ENCODE measurements around the gene PPARGC1A.

The PPARGC1A gene

DNA sequence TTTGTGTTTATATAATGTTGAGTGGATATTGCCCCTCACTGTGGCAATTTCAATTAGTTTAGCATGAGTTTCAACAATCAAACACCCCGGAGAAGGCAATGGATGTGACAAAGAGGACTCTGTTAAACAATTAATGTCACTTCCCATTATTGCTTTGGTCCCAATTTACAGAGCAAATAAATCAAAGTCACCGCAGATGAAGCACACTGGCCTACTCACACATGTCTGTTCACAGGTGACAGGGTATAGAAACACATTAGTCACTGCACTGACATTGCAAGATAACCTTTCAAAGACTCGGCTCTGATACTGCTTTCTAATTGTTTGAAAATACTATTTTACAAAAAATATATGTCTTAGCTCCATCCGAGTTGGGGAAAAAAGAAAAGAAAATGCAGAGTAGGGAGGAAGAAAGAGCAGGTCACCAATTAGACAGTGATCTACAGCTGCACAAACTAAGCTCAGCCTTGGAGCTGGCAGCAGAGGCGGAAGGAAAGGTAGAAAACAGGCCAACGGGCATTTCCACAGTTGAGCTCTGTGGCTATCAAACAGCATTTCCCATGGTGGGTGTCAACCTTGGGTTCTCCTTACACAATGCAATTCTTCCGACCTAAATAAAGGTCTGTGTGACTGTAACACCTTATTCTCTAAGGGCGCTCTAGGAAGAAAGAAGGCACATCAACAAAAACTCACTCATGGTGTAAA, 53.9 kb downstream of the PPARGC1A start:
- no peak for DNase-seq

DNA sequence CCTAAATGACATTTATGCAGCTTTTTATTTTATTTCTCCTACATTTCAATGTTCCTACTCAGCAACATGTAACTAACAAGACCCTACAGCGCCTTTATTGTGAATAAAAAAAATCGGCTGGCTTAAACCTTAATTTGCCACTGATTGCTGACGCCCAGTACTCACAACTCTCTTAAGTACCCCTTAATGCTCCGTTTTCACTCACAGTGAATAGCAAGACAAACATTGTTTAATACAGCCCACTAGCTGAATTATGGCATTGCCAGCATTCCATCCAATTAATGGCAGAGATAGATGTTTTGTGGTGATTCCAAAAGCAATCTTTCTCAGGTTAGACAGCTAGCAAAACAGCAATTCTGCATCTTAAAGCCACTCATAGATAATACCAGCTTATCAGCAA, 61.1 kb downstream of the PPARGC1A start:
- no peak for DNase-seq

DNA sequence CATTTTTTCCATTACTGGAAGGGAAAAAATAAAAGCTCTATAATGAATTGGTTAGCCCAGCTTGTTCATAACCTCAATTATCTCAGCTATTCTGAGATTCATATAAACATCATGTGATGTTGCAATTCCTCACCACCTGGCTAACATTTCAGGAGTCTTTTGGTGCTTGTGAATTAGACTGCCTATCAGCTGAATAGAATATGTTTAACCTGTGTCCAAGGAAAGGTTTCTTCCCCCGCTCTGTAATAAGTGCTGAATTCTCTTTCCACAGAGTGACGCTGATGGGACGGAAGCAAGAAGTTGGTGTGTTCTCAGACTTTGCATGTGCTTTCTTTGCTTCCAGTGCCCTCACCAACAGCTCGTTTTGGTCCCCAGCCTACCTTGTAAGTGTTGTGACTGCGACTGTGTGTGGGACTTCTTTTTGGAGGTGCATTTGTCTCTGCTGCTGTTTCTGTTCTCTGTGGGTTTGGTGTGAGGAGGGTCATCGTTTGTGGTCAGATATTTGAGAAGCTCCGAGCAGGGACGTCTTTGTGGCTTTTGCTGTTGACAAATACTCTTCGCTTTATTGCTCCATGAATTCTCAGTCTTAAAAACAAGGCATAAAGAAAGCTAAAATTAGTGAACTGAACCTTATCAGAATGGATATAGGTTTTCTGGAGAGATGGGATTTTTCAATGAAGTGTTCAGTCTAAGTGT, 61.7 kb downstream of the PPARGC1A start:
- DNase-seq: no peak

DNA sequence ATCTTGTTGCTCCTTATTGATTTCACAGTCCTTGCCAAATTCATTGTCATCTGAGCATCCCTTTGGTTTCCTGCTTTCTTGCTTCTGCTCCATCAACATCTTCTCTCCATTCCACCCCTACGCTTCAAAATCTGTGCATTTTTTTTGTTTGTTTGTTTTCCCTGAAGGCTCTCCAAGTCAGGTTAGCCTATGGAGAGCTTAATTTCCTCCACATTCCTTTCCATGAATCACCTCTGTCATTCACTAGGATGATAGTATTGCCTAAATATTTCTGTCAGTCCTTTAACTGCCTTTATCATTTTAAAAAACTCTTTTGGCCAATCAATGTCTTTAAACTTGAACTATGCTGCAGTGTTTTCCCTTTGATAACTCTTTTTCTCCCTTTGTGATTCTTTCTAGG, 67.7 kb downstream of the PPARGC1A start:
- DNase-seq: no peak

DNA sequence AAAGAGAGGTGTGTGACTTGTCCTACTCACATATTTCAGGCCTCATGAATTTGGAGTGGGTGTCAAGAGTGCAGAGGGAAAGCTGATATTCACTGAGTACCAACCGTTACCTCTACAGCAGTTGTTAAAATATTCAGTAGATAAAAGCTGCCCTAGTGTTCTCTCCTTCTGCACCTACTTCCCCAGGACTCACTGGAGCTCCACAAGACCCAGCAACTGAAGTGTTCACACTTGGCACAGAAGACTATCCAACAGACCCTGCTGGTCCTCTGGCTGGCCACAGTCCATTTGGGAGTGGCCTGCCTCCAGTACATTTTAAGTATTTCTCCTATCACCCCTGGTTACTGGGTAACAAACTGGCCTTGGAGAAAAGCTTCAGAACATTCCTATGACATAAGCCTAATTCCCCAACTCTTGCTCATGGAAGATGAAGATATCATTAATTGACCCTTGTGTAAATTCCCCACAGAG, 70.8 kb downstream of the PPARGC1A start:
- DNase-seq: no peak

DNA sequence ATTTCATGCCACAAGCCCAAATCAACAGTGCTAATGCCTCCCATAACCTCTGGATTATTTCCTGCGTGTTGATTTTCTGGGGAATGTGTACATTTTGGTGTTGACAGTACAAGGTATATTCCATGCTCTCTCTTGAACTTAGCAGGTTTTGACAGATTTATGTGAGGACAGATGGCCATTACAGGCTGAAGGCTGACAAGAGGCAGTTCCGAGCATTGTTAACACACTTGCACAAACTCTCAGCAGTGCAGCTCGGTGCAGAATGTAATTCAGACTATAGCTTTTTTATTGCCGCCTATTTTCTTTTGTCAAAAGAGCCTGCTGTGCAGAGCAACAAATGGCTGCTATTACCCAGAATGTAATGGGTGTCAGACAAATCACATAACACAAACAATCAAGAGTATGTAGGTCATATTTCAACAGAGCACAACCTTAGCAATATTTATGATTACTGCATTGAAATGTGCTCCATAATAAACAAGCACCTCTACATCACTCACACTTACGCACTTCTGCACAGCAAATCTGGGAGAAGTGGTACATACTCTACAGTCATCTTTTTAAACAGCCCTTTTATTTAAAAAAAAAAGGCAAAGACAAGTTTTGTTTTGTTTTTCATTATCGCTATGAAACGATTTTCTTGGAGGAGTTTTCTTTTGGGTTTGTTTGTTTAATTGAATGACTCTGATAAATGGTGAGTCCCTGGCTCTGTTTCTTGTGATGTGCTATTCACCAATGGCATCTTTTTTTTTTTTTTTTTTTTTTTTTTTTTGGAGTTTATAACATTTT, 71.6 kb downstream of the PPARGC1A start:
- no peak for DNase-seq

DNA sequence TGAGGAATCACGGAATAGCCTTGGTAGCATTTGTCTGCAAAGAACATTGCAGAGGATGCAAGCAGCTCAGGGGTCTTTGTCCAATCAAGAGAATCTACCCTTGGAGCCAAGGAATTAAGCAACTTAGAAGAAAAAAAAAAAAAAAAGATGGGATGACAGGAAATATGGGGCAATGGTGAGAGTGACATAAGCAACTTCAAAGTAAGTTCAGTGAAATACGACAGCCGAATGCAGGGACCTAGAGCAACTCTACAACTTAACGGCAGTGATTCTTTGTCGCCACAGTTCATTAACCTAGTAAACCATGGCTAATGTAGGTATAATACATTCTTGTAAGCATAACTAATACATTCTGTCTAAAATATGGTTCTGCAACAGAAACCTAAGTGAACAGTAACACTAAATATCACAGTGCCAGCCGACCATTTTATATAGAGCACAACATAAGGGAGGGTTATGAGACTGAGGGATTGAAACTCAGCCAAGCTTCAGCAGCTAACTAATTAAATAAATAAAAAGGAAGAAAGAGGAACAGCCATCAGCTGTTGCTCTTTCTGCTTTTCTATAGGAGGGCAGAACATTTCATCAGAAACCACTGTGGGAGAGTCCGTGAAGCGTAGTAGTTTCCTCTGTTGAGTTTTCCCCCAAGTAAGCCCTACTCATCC, 74.7 kb downstream of the PPARGC1A start:
- DNase-seq: no peak

DNA sequence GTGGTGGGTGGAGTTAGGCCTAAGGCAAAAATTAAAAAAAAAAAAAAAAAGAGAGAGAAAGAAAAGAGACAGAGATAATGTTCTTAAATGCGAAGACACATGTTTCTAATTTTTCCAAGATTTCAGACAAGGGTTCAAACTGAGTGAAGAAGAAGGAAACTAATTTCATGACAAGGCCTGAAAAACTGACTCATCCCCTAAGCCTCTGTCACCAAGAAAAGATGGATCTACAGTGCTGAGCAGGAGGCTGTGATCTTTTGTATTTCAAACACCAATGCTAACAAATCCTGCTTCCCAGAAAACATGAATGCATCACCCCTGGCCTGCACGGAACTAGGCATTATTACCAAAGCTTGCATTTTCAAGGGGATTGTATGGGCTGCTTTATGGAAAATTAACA, 75.3 kb downstream of the PPARGC1A start:
- no peak for DNase-seq

DNA sequence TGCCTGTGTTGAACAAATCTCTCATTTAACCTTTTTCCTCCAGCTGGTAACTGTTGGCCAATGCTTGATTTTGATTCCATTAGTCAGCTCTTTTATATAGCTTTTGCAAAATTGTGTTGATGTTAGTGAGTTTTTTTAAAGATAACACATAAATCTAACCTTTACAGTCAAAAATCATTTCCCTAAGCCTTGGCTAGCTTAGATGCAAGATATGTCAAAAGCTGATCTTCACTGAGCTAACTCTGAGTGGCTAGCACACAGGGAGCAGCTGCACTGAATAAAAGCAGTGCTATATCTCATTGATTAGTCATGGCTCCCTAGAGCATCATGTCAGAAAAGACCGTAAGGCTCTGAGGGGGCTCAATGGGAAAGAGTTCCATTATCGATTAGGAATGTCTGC, 78.7 kb downstream of the PPARGC1A start:
- no peak for DNase-seq

DNA sequence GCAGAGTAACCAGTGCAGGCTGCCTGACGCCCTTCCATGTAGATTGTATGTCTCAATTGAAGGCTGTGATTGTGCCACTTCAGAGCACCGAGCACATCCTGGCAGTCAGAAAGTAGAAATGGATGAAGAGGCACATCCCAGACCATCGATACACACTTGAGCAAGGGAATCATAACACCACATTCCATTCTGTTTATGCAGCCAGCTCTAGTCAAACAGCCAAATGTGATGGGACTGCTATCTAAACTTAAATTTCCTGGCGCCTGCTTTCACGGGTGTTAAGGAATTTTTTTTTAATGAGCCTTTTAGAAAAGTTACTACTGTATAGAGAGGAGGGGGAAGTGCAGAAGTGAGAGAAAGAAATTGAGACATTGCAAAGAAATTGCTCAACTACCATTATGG, 84.4 kb downstream of the PPARGC1A start:
- no peak for DNase-seq

DNA sequence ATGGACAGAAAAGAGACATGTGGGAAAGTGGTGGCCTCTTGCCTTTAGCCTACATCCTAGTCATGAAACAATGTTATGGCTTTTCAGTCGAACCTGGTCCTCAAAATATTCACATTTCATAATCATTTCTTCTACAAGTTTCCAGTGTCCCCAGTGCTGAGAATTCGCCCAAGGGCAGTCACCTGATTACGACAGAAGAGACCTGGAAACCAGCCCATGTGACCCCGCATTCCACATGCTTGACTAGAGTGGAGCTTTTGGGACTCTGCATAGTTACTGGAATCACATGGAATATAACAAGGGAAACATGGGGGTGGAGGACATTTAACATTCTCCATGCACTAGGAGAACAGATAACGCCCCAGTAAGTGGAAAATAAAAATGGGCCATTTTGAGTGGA, 100.1 kb downstream of the PPARGC1A start:
- DNase-seq: no peak

DNA sequence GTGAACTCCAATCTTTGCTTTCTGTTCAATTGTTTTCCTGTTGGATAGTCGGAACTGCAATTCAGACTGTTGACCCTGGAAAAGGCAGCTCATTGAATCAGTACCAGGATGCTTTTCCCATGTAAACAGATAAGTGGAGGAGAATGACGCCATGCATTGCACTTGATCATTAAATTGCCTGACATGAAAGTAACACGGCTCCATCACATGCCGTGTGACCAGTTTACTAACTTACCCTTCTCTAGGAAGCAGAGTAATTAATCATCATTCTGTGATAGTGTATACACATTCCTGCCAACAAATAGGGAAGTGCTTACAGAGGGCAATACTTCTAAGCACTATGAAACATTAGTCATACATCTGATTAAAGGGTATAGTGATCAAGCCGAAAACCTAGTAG, 101.4 kb downstream of the PPARGC1A start:
- no peak for DNase-seq

DNA sequence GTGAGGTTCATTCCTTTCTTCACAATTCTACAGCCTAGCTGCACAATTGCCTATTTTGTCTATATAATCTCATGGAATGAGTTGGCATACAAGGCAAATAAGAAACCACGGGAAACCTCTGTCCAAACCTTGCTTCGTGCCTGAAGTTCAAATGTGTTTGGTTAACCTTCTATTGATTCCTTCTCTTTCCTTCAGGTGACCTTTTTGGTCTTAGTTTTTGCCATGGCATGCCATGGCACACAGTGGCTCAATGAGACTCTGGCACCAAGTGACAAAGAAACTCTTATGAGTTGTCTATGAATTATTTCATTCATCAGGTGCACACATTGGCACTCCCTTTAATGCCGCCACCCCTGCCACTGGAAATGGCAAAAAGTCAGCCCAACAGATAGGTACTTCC, 101.8 kb downstream of the PPARGC1A start:
- no peak for DNase-seq

DNA sequence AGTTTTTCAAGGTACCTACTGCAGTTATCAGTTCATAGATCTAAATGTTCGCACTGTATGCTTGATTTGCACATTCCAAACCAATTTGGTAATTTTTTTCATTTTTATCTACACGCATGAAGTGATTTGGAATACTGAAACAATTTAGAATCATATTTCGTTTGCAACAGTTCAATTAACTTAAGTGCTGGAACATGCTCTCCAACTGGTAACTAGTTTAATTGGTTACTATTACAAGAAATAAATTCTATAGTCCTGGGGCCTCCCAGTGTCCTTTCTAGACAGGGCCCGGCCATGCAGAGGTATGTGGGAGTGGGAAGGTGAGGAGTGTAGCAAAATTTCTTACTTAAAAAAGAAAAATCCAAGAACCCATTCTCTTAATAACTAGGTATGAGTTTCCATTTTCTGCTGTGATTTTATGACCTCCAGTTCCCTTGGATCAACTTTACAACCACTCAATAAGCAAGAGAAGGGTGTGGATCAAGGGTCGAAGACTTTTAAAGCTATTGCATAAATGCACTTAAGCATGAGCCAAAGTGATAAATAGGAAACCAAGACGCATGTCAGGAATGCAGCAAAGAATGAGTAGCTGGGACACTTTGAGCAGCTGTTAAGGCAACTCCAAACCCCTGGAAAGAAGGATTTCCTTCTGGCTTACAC, 106.9 kb downstream of the PPARGC1A start:
- no peak for DNase-seq

DNA sequence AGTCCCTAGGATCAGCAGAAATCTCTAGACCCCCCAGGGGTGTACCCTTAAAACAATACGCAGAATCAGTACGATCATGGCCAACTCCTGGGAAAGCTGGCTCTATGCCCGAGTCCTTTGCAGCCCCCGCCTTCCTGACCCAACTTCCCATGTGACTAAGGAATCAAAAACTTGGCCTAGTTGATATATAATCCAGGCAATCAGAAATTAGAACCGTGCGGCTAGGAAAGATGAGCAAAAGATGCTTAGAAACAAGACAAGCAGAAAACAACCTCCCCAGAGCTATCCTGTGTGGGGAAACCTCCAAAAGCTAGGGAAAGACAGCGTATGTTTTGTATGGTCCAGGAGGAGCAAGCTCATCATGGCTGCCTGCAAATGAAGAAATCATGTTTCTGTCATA, 110.0 kb downstream of the PPARGC1A start:
- no peak for DNase-seq

DNA sequence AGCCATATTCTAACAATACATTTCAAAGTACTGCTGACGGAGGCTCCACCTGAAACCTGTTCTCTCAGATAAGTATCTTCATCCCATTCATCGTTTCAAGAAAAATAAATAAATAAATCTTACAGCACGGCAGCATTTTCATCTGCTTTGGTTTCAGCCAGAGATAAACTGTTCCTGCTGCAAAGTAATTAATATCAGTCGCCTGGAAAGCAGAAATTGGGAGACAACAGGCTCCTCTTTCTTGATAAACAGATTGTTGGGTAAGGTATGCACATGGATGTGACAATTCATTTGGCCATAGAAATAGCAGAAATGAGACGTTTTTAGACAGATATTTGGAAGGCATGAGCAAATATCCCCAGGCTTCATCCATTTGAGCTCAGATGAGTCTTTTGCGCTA, 110.4 kb downstream of the PPARGC1A start:
- DNase-seq: no peak

DNA sequence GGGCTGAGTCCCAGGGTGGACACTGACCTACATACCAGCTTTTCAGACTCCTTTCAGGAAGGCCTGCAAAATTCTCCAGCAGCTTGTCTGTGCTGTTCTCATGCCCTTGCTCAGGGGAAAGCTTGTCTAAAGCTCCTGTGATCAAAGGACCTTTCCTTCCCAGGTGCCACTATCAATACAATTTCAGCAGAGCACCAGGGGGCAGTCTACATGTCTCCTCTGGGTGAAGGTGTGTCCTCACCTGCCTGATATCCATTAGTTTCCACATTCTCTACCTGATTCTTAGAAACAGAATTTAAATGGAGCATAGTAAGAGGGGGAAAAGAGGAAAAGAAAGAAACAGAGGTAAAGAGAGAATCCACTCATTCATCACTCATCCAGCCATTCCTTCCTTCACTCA, 114.2 kb downstream of the PPARGC1A start:
- DNase-seq: no peak

DNA sequence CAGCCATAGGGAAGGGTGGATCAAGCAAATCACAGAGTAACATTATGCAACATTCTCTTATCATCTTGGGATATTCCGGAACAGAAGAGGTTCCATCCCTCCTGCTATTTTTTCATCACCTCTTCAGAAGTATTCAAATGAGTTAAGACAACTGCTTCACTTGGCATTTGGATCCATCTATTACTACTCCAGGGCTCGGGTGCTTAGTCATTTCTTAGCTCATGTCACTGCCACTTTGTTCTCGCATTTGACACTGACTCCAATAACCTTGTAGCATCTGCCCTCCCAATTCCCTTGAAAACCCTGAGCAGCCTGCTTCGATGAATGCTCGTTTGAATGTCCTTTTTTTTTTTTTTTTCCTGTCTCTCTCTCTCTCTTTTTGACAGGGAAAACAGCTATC, 114.9 kb downstream of the PPARGC1A start:
- no peak for DNase-seq

DNA sequence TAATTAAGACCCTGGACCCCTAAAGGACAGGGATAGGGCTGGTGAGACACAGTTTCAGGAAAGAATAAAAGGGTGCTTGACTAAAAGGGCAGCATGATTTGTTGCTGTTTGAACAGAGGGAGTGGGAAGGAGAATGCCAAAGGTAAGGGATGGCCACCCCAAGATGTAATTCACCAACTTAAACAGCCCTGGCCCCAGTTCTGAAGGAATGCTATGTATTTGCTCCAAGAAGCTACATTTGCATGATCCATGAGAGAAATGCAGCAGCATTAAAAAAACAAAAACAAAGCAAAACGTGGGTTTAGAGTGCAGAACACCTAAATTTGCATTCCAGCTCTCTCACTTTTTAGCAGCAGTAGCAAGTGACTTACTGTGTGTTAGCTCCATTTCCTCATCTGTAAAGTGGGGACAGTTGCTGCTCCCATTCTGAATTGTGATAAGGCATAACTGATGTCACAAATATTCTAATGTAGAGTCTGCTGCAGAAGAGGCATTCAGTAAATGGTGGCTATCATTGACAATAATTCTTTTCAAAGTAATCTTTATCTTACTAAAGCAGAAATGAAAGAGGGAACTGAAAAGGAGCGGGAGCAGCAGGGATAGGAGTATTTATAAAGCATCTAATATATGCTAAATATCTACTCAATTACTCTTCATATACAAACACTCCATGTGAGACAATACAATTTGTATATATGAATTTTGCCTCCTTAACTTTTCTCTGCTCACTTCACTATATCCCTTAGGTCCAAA, 115.8 kb downstream of the PPARGC1A start:
- DNase-seq: no peak

DNA sequence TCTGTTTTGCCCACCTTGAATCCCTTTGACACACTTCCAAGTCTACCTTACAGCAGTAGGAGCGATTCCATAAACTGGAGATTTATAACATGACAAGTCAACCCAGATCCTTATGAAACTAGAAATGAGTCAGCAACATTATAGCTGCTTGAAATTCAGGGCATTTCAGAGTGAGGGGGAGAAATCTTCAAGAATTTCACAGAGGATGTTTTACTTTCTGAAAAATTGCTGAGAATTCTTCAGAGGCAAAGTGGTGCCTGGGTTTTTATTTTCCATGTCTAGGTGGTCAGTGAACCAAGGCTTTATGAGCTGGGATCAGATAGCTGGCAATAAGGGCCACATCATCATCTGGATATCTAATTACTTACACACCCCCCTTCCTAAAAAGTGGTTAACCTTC, 119.8 kb downstream of the PPARGC1A start:
- no peak for DNase-seq

DNA sequence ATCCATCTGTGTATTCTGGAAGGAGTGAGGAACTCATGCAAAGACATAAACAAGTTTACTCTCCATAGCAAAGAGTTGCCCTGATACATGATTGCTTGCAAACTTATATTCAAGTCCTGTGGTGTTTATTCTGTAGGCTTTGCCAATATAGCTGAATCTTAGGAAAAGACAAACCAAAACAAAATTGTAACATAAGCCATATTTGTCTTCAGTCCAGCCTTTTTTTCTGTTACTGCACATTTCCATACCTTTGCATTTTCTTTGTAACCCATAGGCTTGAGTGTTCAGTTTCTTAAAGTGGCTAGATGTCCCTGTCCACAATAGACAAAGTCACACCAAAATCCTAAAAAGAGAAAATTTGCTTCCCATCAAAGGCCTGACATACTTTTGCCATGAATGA, 120.4 kb downstream of the PPARGC1A start:
- no peak for DNase-seq

DNA sequence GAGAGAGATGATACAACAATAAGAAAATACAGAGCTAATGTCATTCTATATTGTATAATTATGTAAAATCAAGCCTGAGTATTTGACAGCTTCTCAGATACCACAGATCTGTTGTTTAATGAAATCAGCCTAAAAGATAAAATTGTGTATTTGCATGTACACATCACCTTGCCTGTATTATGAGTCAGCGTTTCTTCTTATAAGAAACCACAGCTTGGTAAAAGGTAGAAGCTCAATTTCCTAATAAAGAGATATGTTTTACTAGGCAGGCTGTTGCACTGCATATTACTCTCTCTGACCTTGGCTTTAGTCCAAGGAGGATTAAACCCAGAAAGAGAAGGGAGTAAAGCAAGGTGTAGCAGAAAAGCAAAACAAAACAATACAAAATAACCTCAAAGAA, 121.3 kb downstream of the PPARGC1A start:
- DNase-seq: no peak
